Measurements from ENCODE around the gene CFAP43.
"Not testable (repeated sequence)": the region's sequence is repeated elsewhere in the genome, so short reads cannot be mapped to it uniquely, and the experiment has no call there.

Gene CFAP43

GRCh38 chr10:104230490-104230889 is 1.7 kb downstream of the CFAP43 start:
- DNase-seq (ENCODE audit: low spot score): no peak

GRCh38 chr10:104223304-104223703 is 8.9 kb downstream of the CFAP43 start:
- DNase-seq (ENCODE audit: low spot score): no peak

DNA sequence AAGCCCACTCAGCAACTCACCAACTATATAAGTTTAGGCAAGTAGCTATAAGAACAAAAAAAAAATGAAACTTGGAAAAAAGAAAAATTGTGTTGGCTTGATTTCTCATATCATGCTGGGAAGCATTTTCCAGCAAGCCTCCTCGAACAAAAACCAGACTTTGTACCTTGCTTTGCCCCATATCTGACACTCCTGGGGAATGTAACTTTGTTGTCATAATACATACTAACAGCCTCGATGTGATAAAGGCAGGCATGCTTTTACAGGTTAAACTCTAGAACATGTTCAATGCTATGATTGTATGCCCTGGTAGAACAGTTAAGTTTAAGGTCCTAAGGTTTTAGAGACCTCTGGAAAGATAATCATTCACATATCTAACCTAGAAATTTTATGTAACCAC is 11.6 kb downstream of the CFAP43 start:
- no peak for DNase-seq (ENCODE audit: low spot score)

- DNase-seq (ENCODE audit: low spot score): no peak
These were observed 13.4 kb downstream of the CFAP43 start for GRCh38 chr10:104218751-104219150.

DNA sequence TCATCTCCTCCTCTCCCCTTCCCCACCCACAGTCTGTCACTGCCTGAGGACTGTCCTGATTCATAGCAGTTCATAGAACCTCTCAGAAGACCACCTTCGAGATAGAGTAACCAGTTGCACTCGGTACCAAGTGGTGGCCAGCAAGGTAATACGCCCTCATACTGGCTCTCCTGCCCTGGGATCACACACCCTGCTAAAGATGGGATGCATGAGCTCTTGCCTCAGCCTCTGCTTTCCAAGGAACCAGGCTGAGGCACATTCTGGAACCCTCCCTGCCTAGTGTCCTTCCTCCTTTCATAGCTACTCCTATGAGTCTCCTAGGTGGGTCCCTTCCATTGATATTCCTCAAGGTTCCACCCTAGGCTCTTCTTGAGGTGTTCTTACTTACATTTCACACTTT is 15.5 kb downstream of the CFAP43 start:
- no peak for DNase-seq (ENCODE audit: low spot score)

DNA sequence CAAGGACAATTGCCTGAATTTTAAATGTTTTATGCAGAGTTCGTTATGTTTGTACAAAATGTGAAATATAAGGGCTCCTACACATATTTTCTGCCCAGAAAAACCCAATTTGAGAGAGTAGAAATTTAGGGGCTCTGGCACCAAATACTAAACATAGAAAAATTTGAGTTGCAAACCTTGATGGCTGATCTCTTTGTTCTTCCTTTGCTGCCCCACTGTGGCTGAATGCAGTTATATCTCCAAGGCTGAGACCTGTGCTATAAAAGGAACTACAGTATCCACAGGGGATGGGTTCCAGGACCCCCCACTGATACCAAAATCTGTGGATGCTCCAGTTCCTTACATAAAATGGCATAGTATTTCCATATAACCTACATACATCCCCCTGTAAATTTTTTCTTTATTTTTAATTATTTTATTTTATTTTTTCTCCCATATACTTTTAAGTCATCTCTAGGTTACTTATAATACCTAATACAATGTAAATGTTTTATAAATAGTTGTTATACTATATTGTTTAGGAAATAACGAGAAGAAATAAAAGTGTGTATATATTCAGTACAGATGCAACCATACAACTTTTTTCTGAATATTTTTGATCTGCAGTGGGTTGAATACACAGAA is 22.5 kb downstream of the CFAP43 start:
- DNase-seq (ENCODE audit: low spot score): peak; percentile 43

DNA sequence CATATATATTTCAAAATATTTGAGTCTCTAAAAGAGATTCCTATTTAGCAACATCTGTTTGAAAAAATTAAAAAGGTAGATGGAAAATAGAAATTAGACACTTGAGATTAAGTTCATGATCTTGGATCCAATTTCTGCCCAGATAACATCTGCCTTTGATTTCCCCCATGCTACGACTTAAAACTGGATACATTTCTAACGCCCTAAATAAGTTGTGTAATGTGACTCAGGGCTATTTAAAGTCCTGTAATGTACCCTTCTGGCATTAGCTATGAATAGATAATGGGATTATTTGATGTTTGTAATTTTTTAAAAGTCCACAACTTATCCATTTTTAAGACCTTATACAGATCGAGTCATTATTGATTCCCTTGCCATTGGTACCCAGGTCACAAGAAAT is 23.4 kb downstream of the CFAP43 start:
- no peak for DNase-seq (ENCODE audit: low spot score)

GRCh38 chr10:104202231-104202630 is 29.9 kb downstream of the CFAP43 start:
- DNase-seq (ENCODE audit: low spot score): no peak

DNA sequence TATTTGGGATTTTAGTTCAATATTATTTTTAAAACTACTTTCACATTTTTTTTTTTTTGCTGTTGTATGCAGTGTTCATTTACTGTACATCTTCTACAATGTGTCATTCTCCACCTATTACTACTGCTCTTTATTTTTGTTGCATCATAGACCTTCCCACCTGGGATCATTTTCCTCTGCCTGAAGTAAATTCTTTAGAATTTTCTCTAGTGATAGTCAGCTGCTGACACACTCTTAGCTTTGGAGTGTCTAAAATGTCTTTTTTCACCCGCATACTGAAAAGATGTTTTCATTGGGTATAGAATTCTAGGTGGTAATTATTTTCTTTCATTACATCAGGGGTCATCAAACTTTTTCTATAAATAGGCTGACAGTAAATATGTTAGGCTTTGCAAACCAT is 30.5 kb downstream of the CFAP43 start:
- no peak for DNase-seq (ENCODE audit: low spot score)

DNA sequence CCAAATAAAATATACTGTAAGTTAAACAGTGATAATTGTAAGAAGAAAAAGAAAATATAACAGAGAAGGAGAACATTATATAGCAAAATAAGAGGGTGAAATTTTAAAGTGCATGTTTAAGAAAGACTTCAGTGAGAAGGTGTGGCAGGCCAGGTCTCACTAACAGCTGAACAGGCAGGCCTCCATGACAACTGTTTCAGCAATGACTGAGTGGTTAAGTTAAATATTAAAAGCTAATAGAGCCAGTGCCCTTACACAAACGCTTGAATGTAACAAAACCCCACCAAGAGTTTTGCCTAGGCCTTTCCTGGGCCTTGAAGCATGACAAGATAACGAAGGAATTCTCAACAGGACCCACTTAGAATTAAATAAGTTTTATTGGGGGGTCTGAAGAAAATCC is 32.6 kb downstream of the CFAP43 start:
- DNase-seq (ENCODE audit: low spot score): no peak

DNA sequence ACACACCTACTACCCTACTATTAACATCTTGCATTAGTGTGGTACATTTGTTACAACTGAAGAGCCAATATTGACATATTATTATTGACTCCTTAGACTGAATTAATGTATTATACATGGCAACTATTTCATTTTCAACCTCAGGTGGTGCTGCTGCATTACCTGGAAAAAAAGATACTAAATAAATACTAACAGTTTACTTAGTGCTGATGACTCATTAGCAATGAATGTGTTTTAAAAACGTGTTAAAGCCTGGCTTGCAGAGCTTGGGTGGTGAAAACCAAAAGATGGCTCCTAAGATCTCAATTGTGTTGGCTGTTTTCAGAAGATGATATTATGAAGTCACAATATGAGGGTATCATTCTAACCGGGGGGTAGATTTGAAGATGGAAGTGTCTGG is 34.8 kb downstream of the CFAP43 start:
- no peak for DNase-seq (ENCODE audit: low spot score)

GRCh38 chr10:104195706-104196105 is 36.5 kb downstream of the CFAP43 start:
- no peak for DNase-seq (ENCODE audit: low spot score)

DNA sequence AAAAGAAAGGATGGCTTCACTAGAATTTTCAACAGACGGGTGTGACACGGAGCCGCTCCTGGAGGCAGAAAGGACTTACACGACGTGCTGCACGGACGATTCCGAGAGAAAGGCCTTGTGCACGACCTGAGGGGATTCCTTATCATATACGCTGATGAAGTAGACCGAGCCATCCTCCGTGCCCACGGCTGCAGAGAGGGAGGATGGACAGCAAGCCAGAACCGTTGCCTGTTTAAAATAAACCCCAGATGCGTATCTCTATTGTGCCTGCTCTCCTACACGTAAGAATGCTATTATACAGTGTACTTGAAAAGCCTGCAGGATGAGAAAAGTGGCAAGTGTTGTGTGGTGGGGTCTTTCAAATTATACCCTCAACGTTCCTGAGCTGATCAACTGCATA is 38.4 kb downstream of the CFAP43 start:
- DNase-seq (ENCODE audit: low spot score): no peak

DNA sequence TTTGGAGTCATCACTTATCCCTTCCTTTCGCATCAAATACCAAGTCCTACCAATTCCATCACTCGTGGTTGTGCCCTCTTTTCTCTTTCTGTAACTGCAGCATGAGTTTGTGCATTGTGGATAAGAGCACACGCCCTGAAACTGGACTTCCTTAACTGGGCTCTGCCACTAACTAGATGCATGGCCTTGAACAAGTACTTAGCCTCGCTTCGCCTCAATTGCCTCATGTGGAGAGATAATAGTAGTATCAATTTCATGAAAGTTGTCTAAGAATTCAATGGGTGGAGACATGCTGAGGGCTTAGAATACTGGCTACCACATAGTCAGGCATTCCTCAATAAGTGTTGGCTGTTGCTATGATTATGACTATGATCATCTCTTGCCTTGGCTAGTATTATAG is 41.5 kb downstream of the CFAP43 start:
- DNase-seq (ENCODE audit: low spot score): no peak

GRCh38 chr10:104183682-104184081 is 48.5 kb downstream of the CFAP43 start:
- DNase-seq (ENCODE audit: low spot score): no peak

GRCh38 chr10:104174136-104174535 is 58.0 kb downstream of the CFAP43 start:
- not testable (repeated sequence) for DNase-seq (ENCODE audit: low spot score)

DNA sequence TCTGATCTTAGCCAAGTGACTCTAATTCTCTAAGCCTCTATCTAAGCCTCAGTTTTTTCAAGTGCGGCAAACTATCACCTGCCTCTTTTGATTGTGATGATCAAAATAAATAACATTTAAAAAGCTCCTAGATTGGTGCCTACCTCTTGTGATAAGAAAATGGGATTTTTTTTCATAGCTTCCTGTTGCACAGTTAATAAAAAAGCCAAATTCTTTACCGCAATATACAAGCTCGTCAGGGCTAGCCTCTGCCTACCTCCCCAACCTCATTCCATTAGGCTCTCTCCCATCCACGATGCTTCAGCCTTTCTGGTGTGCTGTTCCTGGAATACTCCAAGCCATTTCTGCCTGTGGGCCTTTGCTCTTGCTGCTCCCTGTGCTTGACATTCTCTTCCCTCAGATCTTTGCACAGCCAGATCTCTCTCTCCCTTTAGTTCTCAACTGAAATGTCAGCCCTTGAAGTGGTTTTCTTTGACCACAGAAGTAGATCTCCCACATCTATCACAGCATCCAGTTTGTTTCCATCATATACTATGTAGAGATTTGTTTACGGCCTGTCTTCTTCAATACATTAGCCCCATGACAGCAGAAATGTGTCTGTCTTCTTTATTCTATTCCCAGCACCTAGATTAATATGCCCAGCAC is 61.4 kb downstream of the CFAP43 start:
- DNase-seq (ENCODE audit: low spot score): no peak

DNA sequence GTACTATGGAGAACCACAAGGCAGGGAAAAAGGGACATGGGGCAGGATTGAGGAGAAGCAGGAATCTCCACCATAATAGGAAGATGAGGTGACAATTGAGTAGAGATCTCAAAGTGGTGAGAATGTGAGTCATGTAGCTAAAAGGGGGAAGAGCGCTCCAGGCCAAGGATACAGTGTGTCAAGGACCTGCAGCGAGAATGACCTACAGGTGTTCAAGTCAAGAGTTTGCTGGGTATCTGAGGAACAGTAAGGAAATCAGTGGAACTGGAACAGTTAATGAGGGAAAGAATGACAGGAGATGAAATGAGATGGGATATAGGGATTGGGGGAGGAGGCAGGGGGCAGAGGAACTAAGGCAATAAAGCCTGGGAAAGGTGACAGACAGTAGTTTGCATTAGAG is 76.6 kb downstream of the CFAP43 start:
- DNase-seq (ENCODE audit: low spot score): no peak

GRCh38 chr10:104151737-104152136 is 80.4 kb downstream of the CFAP43 start:
- no peak for DNase-seq (ENCODE audit: low spot score)

DNA sequence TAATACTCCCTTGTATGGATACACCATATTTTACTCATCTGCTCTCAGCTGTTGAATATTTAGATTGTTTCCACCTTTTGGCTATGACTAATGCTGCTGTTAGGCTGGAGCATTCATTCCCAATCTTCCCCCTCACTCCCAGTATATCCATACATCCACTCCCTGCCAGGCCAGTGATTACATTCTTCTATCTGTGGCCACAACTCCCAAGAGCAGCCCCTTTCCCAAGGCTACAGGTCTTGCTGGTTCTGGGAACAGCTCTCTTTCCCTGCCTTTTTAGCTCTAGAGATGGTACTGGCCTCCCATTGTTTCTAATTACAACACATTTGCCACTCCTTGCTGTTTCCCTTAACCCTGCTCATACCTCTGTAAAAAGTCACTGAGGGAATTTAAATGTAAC is 82.0 kb downstream of the CFAP43 start:
- no peak for DNase-seq (ENCODE audit: low spot score)

DNA sequence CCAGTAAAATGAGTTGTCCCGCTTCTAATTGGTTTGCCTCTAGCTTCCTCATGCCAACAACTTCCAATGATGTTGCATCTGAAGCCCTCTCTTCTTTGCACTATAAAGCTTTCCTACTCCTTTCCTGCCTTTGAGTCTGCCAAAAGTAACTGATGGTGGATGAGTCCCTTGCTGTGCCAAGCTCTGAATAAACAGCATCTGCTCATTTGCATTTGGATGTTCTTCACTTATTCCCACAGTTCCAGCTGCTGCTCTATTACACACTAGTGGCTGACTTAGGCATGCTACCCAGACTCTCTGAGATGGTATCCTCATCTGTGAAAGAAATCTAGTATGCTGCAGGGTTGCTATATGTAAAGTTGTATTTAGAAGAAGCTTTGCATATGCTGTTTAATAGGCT is 85.3 kb downstream of the CFAP43 start:
- DNase-seq (ENCODE audit: low spot score): no peak

GRCh38 chr10:104144931-104145330 is 87.2 kb downstream of the CFAP43 start:
- no peak for DNase-seq (ENCODE audit: low spot score)

DNA sequence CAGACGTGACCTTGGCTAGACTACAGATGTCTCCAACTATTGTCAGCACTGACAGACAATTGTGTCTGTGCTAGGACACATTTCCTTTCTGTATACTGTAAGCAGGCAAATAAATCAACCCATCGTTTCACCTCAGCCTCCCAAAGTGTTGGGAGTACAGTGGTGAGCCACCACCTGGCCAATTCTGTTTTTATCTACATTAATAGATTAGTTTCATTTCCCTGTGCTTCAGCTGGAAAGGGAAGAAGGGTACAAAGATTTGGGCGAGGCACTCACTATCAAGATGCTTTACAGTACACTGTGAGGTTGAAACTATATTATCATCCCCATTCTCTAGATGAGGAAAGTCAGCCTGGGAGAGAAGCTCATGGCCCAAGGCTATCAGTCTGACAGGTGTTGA is 88.3 kb downstream of the CFAP43 start:
- DNase-seq (ENCODE audit: low spot score): no peak

DNA sequence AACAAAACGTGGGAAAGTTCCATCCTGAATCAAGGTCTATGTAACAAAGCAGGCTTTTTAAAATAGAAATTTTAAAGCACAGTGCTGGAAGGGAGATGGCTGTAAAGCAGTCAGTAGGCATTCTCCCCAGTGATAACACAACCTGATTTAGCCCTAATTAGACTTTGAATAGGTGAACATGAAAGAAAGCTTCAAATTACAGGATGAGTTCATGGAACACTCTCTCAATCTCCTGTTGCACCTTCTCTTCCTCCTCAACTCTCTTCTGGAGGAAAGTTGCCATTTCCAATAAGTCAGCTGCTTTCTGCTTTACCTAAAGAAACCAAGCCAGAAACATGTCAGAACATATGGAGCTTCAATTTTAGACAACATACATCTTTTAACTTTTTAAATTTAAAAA is 90.1 kb downstream of the CFAP43 start:
- no peak for DNase-seq (ENCODE audit: low spot score)

Data from D341Med (cell line).